HG02938 (cell line): ENCODE data around the gene CLDN9.
A peak's percentile ranks its signal among the peaks of the same experiment; 100 is the strongest.

Experiments
- ATAC-seq: cut with Tn5 transposase; IDR thresholded peaks from one replicate; pipeline ENCODE4 v1.9.1; 2021; ENCODE audit warnings: mild to moderate bottlenecking, moderate library complexity; ENCODE audit not compliant: unreplicated experiment

CLDN9 gene

DNA sequence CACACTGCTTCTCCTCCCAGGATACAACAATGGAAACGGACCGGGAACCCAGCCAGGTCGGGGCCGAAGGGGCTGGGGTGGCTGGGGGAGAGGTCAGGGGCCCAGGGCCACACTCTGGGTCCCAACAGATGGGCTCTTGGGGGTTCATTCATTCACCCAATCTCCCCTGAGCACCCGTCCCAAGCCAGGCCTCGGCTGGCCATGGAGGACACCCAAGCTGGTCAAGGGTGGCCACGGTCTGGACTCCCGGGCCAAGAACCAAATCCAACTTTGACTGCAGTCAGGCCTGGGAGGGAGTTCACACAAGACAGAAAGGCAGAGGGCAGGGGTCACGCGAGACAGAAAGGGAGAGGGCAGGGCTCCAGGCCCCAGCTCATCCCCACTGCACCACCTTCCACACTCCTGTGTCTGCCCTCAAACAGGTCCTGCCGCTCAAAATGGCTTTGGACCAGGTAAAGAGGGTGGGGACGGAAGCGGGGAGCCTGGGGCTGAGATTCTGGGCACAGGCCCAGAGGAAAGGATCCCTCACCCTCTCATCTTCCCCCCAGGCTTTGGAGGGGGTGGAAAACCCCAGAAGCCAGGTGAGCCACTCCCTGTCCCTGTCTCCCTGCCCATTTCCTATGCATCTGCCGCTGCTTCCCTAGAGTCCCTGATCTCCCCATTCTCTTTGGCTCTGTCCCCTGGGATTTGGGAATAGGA lies 20.2 kb upstream of the CLDN9 start:
- ATAC-seq: no peak

GRCh38 chr16:2996298-2996697 lies 16.4 kb upstream of the CLDN9 start:
- no peak for ATAC-seq

DNA sequence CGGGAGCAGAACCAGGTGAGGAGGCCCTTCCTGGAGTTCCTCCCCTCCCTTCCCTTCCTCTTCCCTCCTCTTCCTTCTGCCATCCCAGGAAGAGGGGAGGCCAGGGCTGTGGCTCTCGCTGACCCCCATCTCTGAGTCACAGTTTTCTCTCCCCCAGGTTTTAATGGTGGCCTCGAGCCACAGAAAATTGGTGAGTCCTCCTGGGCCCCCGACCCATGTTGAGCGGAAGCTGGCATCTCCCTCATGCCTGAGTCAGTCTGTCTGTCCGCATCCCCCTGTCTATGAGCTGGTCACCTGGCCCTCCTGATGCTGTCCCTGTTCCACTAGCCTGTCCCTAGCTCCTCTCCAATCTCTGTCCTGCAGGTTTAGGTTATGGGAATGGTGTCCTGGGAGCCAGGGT lies 12.8 kb upstream of the CLDN9 start:
- ATAC-seq: no peak

DNA sequence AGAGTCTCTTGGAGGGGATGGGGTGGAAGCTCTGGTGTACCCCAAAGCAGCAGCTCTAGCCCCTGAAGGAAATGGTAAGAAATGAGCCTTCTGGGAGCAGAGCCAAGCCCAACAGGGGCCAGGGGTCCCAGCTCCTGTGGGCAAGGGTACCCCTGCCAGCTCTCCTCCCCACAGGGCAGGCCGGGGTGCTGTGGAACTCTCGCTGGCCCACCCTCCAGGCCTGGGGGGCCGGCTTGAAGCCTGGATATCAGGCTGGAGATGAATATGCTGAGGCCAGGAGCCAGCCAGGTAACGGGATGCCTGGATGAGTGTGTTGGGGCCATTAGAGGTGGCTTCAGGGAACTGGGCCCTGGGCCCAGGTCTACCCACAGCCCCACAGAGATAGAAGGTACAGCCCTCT lies 12.2 kb upstream of the CLDN9 start:
- no peak for ATAC-seq

DNA sequence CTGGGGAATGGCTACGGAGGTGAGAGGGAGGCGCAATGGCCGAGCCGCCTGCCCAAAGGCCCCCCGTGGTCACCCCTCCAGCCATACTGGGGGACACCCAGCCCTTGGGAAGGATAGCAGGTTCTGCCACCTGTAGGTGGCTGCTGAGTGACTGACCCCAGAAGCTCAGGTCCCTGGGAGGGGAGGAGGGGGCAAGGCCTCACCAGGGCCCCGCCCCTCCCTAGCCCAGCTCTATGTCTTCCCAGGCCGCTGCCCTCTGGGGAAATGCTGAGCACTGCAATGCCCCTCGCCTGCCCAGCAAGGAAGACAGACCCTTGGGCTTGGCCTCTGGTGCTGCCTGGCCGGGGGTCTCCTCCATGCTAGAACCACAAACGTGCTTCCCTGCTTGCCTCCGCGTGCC lies 11.4 kb upstream of the CLDN9 start:
- no peak for ATAC-seq

GRCh38 chr16:3003582-3004270 lies 9.0 kb upstream of the CLDN9 start:
- ATAC-seq: peak; percentile 93

DNA sequence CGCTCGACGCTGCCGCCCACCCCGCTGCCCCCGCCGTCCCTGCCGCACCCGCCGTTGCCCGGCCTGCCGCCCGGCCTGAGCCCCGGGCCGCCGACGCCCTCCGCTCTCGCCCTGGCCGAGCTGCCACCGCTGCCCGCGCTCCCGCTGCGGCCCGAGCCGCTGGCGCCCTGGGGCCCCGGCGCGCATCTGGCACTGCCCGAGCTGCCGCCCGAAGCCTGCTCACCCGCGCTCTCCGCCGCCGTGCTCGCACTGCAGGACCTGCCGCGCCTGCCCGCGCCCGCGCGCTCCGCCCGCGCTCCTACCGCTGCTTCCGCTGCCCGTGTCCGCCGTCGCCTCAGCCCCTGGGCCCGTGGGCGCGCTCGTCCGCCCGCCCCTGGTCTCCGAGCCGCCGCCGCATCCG lies 8.4 kb upstream of the CLDN9 start:
- no peak for ATAC-seq

GRCh38 chr16:3004781-3005284 lies 7.9 kb upstream of the CLDN9 start:
- no peak for ATAC-seq

GRCh38 chr16:3007059-3007956 lies 5.4 kb upstream of the CLDN9 start:
- no peak for ATAC-seq

DNA sequence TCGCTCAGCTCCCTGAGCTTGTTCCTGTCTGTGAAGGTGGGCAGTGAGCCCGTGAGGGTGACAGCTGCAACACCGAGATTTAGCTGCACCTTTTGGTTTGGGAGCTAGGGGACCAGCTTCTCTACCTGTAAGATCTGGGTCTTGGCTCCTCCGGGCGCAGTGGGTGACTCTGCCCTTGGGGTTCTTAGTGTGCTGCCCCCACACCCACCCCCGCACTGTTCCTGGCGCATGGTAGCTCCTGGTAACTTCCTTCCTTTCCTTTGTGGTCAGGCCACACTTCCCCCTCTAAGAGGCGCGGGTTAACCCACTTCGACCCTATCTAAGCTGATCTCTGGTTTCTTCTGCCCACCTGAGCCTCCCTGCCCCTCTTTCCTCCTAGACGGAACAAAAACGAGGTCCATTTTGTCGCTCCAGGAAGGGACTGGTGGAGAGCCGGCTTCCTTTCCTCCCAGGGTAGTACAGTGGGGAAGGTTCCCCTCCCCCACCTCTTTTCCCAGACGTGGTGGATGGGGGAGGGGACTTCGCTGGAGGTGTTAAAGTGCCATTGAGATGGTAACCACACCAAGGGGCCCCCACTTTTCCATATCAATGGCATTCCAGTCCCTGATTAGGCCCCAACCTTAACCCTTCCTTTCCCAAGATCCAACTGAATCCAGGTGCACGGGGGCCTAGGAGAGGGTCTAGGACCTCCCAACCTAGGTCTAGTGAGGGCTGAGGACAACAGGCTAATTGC lies 4.6 kb upstream of the CLDN9 start:
- ATAC-seq: no peak

- ATAC-seq: no peak
These were observed 4.1 kb upstream of the CLDN9 start for GRCh38 chr16:3008690-3009037.

- no peak for ATAC-seq
These were observed 2.9 kb upstream of the CLDN9 start for GRCh38 chr16:3009568-3010390.

DNA sequence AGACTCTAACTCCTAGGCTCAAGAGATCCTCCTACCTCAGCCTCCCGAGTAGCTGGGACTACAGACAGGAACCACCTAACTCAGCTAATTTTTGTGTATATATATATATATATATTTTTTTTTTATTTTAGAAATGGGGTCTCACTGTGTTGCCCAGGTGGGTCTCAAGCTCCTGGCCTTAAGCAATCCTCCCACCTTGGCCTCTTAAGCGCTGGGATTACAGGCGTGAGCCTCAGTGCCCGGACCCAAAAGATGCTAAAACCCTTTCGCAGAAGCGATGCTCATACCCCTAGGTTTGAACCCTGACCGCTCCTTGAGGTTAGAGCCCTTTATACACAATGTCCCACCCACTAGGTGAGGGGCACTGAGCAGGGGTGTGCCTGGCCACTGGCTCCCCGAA lies 2.2 kb upstream of the CLDN9 start:
- ATAC-seq: no peak

DNA sequence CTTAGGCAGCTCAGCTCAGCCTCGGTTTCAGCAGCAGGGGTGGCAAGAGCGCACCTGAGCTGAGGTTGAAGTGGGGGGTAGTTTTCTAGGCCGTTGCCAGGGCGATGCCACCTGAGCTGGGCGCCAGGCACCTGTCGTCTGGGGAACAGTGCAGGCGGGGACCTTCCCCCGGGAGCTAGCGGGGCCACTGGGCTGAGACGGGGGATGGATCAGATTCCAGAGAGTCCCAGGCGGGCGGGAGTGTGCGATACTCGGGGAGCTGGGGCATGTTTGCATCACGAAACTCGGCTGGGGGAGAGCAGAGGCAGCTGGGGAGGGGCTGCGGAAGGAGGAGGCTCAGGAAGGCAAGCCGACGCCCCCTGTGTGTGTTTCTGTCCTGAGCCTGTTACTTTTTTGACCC lies 477 bp upstream of the CLDN9 start:
- ATAC-seq: no peak

- no peak for ATAC-seq
These were observed 798 bp downstream of the CLDN9 start for GRCh38 chr16:3013491-3013951.

DNA sequence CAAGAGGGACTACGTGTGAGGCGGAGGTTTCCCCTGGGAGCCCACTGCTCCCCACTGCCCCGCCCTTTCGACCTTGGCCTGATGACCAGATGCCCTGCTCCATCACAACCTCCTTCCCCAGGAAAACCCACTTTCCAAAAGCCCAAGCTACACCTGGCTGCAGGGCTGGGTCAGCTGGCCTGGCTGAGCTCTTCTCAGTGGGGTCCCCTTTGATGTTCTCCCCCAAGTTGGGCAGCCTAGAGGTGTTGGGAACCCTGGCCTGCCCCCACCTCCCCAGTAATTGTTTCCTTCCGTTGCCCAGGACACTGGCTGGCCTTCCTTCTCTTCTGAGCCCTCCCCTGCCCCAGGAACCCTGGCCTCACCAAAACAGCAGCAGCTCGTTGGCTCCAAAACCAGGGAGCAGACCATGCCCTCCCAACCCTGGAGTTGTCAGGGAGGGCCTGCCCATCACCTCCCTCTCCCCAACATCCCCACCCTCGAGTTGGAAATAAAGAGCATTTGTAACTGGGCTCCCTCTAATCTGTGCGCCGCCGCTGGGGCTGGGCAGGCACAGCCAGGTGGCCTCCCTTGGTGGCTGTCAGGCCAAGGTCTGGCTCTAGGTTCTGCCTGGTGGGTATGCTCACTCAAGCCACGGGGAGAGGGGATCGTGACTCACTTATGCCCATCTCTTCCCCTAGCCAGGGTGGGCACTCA lies 1.4 kb downstream of the CLDN9 start:
- no peak for ATAC-seq

GRCh38 chr16:3014971-3015370 lies 2.2 kb downstream of the CLDN9 start:
- no peak for ATAC-seq

GRCh38 chr16:3015865-3016521 lies 3.3 kb downstream of the CLDN9 start:
- ATAC-seq: no peak

DNA sequence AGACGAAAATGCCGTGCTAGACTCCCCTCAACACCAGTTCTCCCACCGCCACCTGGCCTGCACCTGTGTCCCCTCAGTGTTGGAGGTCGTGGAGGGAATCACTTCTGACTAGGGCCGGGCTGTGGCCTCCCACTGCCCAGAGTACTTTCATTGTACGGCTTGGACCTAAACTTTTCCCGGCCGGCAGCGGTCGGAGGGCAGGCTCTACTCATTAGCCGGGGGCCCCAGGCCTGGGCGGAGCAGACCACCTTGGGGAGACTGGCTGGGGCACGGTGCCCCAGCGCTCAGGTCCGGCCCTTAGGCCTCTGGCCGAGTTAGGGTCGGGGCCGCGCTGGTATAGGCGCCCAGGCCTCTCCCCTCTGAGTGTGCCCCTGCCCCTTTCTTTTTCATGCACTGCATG lies 4.6 kb downstream of the CLDN9 start:
- no peak for ATAC-seq
